OCI-LY3 (cell line): ENCODE results near the gene NEIL1.

Experiments used
- EZH2phosphoT487 ChIP-seq: fragments of 200-600 bp; shearing (Covaris generic); IDR thresholded peaks from 2 replicates; pipeline ENCODE4 v1.6.1; 2018; ENCODE audit warnings: antibody characterized with exemption, mixed run types, low read depth
- TF ChIP-seq, protein P1 (sequence below): fragments of 200-600, 300-600 bp; sonication (generic); IDR thresholded peaks from 2 replicates; pipeline ENCODE4 v1.5.1; 2014; ENCODE audit warnings: antibody characterized with exemption, low read length, low read depth

DNA sequence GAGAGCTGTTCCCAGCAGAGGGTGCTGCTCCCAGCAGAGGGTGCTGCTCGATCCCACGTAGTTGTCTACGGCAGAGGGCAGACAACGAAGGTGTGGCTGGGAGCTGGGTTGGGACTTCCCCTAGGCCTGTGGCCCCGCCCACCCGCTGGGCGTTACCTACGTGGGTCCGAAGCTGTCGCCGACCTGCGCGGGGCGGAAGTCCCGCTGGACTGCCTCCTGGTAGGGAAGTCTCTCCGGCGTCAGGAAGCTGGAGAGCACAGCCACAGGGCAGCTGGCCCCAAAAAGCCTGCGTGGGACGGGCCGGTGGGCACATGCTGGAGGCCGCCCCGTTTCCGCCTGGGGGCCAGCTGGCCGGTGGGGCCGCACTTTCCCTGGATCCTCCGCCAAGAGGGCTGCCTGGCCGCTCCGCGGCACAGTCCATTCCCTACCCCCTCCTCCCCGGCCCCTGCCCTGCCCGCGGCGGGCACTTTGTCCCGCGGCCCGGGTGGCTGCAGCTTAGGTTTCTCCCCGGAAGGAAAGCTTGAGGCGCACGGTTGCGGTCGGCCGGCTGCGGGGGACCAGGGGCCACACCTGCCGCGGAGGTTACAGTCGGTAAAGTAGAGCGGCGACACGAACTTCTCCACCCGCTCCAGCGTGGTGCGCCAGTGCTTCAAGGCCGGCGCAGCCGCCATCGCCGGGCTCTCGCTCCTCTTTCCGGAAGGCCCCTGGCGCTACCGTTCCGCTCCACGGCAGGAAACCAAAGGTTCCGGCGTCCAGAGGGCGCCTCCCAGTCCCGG is 21.3 kb downstream of the NEIL1 start, which contains the start of gene MAN2C1:
- TF ChIP-seq, protein P1, sequence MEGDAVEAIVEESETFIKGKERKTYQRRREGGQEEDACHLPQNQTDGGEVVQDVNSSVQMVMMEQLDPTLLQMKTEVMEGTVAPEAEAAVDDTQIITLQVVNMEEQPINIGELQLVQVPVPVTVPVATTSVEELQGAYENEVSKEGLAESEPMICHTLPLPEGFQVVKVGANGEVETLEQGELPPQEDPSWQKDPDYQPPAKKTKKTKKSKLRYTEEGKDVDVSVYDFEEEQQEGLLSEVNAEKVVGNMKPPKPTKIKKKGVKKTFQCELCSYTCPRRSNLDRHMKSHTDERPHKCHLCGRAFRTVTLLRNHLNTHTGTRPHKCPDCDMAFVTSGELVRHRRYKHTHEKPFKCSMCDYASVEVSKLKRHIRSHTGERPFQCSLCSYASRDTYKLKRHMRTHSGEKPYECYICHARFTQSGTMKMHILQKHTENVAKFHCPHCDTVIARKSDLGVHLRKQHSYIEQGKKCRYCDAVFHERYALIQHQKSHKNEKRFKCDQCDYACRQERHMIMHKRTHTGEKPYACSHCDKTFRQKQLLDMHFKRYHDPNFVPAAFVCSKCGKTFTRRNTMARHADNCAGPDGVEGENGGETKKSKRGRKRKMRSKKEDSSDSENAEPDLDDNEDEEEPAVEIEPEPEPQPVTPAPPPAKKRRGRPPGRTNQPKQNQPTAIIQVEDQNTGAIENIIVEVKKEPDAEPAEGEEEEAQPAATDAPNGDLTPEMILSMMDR, result peak; percentile 88
- TF ChIP-seq EZH2phosphoT487, result no peak
